Measurements from ENCODE around the gene NOSTRIN. TPM values are rescaled to one million over a fixed set of nuclear protein-coding genes. Genes with fewer than 3 reads are reported as not detected.

Gene NOSTRIN
- total RNA-seq, 1 experiment from 2014 or later: 9.8 TPM

GRCh38 chr2:168821992-168822391 is 19.6 kb downstream of the NOSTRIN start:
- H3K4me1 Mint-ChIP-seq (ENCODE audit: low read depth, unreplicated experiment): no peaks in the 10 kb centered on the region
- H3K9me3 Mint-ChIP-seq (ENCODE audit: unreplicated experiment): no peaks in the 10 kb centered on the region
- H3K27ac Mint-ChIP-seq (ENCODE audit: unreplicated experiment): no peak overlapping the region
- H3K36me3 ChIP-seq (ENCODE audit: control insufficient read depth, insufficient read depth, low read length): no peaks in the 10 kb centered on the region
- no TSS peak for BruUV-seq (replicated peaks)
- intact Hi-C loops (cut with micrococcal nuclease; ENCODE audit: unreplicated experiment): no loop called here
- ChIA-PET CTCF (no interaction called here), POLR2A (interaction anchor here (0.7 kb wide), 1 partner anchor 163 kb away, joined by 3 read pairs; no protein-coding TSS in a partner anchor)
- no peak overlapping the region for H3K4me3 Mint-ChIP-seq (ENCODE audit: unreplicated experiment)
- no peak for DNase-seq
- no peak overlapping the region for H3K4me3 ChIP-seq (ENCODE audit: low read depth, low read length)
- no peaks in the 10 kb centered on the region for H3K9me3 ChIP-seq
- no peak for TF ChIP-seq CTCF (IDR thresholded peaks at IDR 0.05; ENCODE audit: insufficient read depth in 1 of 2, low read depth in 1 of 2, low read length in 1 of 2, severe bottlenecking in 1 of 2, unreplicated experiment in 1 of 2)
- H3K36me3 Mint-ChIP-seq (ENCODE audit: insufficient read depth, unreplicated experiment): no peaks in the 10 kb centered on the region
- no peaks in the 10 kb centered on the region for H3K4me1 ChIP-seq
- no peaks in the 10 kb centered on the region for H3K27me3 ChIP-seq (replicated peaks; ENCODE audit: control insufficient read depth, insufficient read depth, low read length)
- H3K27me3 Mint-ChIP-seq (ENCODE audit: insufficient read depth, unreplicated experiment): no peaks in the 10 kb centered on the region

- DNase-seq: no peak
- H3K36me3 ChIP-seq (ENCODE audit: control insufficient read depth, insufficient read depth, low read length): no peaks in the 10 kb centered on the region
- no peaks in the 10 kb centered on the region for H3K9me3 ChIP-seq
- intact Hi-C loops (cut with micrococcal nuclease; ENCODE audit: unreplicated experiment): no loop called here
- no peak for TF ChIP-seq CTCF (IDR thresholded peaks at IDR 0.05; ENCODE audit: insufficient read depth in 1 of 2, low read depth in 1 of 2, low read length in 1 of 2, severe bottlenecking in 1 of 2, unreplicated experiment in 1 of 2)
- ChIA-PET POLR2A (no interaction called here), CTCF (no interaction called here)
- no peak overlapping the region for H3K4me3 ChIP-seq (ENCODE audit: low read depth, low read length)
- H3K9me3 Mint-ChIP-seq (ENCODE audit: unreplicated experiment): no peaks in the 10 kb centered on the region
- H3K4me1 ChIP-seq: no peaks in the 10 kb centered on the region
- no peak overlapping the region for H3K27ac Mint-ChIP-seq (ENCODE audit: unreplicated experiment)
- no TSS peak for BruUV-seq (replicated peaks)
- no peaks in the 10 kb centered on the region for H3K27me3 Mint-ChIP-seq (ENCODE audit: insufficient read depth, unreplicated experiment)
- H3K27me3 ChIP-seq (replicated peaks; ENCODE audit: control insufficient read depth, insufficient read depth, low read length): no peaks in the 10 kb centered on the region
- H3K4me1 Mint-ChIP-seq (ENCODE audit: low read depth, unreplicated experiment): no peaks in the 10 kb centered on the region
- no peaks in the 10 kb centered on the region for H3K36me3 Mint-ChIP-seq (ENCODE audit: insufficient read depth, unreplicated experiment)
- H3K4me3 Mint-ChIP-seq (ENCODE audit: unreplicated experiment): no peak overlapping the region
Measured at GRCh38 chr2:168825126-168825525, 22.7 kb downstream of the NOSTRIN start.

GRCh38 chr2:168830958-168831357 is 28.5 kb downstream of the NOSTRIN start:
- no peak overlapping the region for H3K4me3 Mint-ChIP-seq (ENCODE audit: unreplicated experiment)
- CTCF ChIA-PET: no interaction called here
- no peaks in the 10 kb centered on the region for H3K4me1 ChIP-seq
- H3K27ac Mint-ChIP-seq (ENCODE audit: unreplicated experiment): no peak overlapping the region
- TF ChIP-seq CTCF (IDR thresholded peaks at IDR 0.05; ENCODE audit: insufficient read depth in 1 of 2, low read depth in 1 of 2, low read length in 1 of 2, severe bottlenecking in 1 of 2, unreplicated experiment in 1 of 2): no peak
- intact Hi-C loops (cut with micrococcal nuclease; ENCODE audit: unreplicated experiment): no loop called here
- BruUV-seq (replicated peaks): no TSS peak
- H3K9me3 Mint-ChIP-seq (ENCODE audit: unreplicated experiment): no peaks in the 10 kb centered on the region
- H3K27me3 Mint-ChIP-seq (ENCODE audit: insufficient read depth, unreplicated experiment): no peaks in the 10 kb centered on the region
- no peak overlapping the region for H3K4me3 ChIP-seq (ENCODE audit: low read depth, low read length)
- no peaks in the 10 kb centered on the region for H3K9me3 ChIP-seq
- H3K4me1 Mint-ChIP-seq (ENCODE audit: low read depth, unreplicated experiment): no peaks in the 10 kb centered on the region
- DNase-seq: no peak
- no peaks in the 10 kb centered on the region for H3K36me3 ChIP-seq (ENCODE audit: control insufficient read depth, insufficient read depth, low read length)
- no peaks in the 10 kb centered on the region for H3K36me3 Mint-ChIP-seq (ENCODE audit: insufficient read depth, unreplicated experiment)
- no peaks in the 10 kb centered on the region for H3K27me3 ChIP-seq (replicated peaks; ENCODE audit: control insufficient read depth, insufficient read depth, low read length)
- POLR2A ChIA-PET: no interaction called here
